Ecto neural progenitor cell (in vitro differentiated cells): ENCODE data around the gene KANK3.
"Not testable (repeated sequence)": the region's sequence is repeated elsewhere in the genome, so short reads cannot be mapped to it uniquely, and the experiment has no call there.

Source experiments
- DNase-seq: peaks from one replicate; pipeline ENCODE4 v3.0.0-alpha.2; 2018; ENCODE audit warnings: low spot score

KANK3 gene

DNA sequence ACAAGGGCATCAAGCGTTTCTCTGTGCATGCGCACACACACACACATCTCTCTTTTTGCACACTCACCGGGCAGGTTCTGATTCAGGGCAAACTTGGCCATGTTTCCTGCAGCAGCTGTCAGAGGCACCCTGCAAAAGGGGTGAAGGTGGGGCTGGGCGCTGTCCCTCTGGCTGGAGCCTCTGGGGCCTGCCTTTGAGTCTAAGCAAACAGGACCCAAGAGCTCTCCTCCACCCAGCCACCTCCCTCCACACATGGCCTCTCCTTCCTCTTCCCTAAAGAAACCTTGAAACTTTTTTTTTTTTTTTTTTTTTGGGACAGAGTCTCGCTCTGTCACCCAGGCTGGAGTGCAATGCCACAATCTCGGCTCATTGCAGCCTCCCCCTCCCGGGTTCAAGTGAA is 5.3 kb downstream of the KANK3 start:
- no peak for DNase-seq

DNA sequence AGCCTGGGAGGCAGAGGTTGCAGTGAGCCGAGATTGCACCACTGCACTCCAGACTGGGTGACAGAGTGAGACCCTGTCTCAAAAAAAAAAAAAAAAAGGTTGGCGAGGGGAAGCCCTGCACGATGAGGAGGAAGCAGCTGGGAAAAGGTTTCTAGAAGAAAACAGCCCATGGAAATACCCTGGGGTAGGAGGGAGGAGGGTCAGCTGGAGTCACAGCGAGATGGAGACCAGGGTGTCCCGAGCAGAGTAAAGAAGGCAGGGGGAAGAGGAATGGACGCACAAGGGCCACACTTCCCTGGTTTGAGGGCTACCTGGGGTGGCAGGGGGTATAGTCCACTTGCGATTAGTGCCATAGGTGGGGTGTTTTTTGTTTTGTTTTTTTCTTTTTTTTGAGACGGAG is 6.4 kb downstream of the KANK3 start:
- no peak for DNase-seq

DNA sequence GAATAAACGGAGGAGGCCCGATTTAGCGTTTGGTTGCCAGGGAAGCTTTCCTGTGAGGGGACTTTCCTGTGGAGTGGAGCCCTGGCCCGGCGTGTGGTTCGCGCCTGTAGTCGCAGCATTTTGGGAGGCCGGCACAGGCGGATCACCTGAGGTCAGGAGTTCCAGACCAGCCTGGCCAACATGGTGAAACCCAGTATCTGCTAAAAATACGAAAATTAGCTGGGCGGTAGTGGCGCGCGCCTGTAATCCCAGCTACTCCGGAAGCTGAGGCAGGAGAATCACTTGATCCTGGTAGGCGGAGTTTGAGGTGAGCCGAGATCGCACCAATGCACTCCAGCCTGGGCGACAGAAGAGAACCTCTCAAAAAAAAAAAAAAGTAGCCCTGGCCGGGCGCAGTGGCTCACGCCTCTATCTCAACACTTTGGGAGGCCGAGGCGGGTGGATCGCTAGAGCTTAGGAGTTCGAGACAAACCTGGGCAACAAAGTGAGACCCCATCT is 6.9 kb downstream of the KANK3 start:
- DNase-seq: no peak

DNA sequence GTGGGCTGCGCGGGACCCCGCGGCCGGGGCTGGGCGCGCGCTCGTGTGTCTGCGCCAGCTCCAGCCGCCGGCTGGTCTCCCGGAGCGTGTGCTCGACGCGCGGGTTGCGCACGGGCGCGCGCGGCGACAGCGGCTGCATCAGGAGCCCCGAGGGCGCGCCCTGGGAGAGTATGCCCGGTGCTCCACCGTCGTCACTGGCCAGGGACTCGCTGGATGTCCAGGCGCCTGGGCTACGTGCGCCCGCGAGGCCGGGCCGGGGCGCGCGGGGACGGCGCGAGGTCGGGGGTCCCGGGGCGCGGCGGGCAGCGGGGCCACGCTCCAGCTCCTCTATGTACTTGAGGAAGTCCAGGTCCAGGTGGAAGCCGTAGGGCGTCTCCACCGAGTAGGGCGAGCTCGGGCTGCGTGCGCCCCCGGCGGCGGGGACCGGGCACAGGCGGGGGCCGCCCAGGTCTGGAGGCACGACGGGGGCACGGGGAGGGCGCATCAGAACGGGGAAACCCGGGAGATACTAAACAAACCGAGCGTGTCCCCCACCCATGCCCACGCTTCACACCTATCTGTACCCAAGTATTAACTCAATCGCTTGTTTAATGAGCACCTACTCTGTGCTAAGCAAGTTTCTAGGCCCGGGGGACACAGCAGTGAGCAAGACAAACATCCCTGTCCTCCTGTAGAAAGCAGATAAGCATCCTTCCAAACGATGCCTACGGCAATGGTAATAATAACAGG is 7.6 kb downstream of the KANK3 start:
- peak; percentile 70 for DNase-seq

DNA sequence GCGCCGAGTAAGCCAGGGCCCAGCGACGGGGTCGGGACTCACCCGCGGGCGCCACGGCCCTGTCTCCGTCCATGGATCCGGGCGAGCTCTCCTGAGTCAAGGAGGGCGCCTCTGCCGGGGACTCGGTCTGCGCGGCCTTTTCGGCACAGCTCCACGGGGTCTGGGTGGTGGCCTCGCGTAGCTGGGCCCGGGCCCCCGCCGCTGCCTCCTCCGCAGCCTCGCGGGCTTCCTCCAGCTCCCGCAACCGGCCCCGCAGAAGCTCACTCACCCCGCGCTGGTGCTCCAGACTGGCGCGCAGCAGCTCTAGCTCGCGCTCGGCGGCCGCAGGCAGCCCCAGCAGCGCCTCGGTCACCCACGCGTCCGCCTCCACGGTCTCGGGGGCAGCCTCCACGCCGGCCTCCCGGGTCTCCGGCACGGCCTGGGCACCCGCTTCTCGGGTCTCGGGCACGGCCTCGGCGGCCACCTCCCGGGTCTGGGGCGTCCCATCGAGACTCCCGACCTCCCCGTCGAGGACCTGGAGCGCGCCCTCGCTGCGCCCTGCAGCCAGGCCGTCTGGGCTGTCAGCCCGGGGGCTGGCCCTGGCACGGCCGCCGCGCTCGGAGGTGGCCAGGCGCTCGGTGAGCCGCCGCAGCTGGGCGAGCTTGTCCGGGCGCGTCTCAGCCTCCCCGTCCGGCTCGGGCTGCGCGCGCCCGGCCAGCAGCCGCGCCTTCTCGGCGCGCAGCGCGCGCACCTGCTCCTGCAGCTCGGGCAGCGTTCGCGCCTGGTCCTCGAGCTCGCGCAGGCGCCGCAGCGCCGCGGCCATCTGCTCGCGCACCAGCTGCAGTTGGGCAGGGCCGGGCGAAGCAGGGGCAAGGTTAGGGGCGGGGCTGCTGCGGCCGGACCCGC is 8.4 kb downstream of the KANK3 start:
- peak; percentile 82 for DNase-seq

DNA sequence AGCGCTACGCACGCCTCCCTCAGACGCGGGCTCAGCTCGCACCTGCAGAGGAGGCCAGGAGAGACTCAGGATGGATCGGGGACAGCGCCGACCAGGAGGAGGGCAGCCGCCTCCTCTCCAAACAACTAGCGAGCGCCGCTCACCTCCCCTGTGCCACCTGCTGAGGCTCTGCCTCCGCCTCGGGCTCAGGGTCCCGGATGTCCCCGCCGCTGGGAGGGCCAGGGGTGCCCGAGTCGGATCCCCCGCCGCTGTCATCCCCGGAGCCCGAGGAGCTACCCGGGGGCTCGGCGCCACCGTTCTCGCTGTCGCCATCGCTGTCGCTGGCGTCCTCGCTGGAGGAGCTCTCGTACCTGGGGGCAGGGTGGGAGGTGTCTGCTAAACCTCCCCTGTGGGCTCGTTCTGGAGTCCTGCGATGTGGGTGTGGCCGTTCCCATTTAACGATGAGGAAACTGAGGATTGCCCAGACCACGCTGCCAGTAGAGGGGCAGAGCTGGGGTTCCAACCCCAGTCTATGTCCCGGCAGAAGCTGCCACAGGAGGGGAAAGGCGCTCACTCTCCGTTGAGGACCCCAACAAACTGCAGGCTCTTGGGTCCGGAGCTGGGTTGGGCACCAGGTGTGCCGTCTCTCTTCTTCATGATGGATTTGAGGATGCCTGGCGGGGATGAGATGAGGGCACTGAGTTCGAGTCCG is 9.2 kb downstream of the KANK3 start:
- peak; percentile 59 for DNase-seq

DNA sequence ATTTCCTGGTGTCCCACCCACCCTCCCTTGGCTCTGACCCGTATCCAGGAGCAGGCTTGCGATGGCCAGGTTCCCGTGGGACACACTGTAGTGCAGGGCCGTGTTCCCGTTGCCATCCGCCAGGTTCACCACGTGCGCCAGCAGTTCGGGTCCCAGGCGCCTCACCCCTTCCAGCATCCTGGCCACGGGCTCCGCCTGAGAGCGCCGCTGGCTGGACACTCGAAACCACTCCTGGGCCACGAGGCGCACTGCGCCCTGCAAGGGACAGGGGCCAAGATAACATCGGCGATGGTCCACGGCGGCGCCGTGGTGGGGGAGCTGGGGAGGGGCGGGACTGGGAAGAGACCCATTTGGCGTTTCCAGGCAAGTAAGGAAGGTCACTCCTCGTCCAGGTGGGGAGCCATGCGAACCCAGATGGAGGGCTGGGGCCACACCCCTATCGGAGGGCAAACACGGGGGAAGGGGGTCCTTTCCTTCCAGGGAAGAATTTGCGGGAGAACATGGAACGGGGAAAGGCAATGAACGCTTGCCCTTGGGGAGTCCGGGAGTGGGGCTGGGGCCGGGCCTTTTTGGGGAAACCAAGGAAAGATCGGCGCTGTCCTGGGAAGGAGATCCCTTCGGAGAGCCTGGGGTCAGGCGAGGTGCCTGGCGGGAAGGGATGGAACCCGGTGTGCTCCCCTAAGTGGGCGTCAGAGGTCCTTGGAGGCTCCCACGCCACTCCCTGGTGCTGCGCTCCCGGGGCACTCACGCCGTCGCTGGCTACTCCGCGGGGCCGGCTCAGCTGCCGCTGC is 9.9 kb downstream of the KANK3 start:
- DNase-seq: no peak

DNA sequence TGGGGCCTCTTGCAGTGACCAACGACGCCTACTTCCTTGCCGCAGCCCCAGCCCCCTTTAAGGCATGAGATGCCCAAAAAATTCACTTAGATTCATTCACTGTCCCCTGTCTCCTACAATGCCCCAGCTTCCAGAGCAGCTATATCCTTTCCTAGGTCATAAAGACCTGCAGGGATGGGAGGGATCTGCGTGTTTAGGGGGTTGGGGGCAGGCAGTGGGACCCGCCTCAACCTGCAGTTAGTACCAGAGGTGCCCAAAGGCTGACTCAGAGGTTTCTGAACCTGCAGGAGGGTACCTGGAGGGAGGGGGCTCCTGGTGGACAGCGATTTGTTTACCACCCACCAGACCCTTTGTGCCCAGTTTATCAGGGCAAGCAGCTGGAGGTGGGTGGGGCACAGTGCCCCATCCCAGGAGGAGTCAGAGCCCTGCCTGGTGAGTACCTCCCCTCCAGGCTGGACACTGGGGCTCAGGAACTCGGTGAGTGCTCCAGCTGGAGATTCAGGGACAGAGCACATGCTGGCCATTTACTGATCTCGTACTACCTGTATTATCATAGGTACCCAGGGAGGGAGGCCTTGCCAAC is 11.7 kb downstream of the KANK3 start:
- DNase-seq: no peak

DNA sequence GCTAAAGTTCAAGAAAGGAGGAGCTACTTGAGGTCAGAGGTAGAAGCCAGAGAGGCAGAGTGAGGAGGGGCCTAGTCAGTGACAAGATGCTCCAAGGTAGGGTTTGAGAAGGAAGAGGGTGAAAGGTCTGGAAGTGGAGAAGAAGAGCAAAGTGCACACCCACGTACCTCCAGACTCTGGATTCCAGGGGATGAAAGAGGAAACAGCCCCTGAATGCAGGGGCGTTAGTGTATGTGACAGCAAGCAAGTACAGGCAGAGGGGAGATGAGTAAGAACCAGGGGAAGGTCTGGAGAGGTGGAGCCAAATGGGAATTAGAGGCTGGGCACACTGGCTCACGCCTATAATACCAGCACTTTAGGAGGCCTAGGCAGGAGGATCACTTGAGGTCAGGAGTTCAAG is 13.1 kb downstream of the KANK3 start:
- DNase-seq: no peak

DNA sequence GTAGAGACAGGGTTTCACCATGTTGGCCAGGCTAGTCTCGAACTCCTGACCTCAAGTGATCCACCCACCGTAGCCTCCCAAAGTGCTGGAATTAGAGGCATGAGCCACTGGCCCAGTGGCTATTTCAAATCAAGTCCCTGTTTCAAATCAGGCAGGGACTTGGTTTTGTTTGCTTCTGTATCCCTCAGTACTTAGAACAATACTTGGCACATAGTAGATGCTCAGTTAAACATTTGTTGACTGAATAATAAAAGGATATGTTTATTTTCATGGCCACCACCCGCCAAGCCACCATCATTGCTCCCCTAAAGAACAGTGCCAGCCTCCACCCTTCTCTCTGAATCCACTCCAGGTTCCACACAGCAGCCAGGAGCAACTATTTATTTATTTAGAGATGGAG is 17.6 kb downstream of the KANK3 start:
- no peak for DNase-seq

DNA sequence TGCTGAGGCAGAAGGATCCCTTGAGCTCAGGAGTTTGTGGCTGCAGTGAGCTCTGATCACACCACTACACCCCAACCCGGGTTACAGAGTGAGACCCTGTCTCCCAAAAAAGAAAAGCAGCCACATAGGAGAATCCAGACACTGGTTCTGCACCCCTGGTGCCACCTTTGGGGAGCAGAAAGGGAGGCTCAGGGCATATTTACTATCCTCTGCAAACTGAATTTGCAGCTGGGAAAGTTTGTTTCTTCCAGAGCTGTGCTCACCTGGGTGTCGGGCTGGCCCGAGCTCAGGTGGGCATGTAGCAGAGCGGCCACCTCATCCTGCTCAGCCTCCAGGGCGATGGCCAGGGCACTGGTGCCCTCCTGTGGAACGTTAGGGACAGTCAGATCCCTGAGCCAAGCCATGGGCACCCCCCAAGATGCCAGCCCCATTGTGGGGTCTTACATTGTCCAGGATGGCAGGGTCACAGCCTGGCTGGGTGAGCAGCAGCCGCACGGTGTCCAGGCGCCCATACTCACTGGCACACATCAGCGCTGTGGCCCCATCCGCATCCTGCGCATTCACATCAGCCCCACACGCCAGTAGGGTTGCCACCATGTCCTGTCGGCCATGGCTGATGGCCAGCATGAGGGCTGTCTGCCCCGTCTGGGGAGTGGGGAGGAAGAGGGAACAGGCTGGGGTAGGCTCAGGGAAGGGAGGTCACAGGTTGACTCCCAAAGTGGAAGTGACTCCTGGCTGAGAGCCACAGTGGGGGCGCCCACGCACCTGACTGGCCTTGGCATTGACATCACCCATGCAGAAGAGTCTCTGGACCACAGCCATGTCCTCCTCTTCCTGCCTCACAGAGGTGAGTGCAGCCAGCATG is 18.6 kb downstream of the KANK3 start:
- DNase-seq: no peak

DNA sequence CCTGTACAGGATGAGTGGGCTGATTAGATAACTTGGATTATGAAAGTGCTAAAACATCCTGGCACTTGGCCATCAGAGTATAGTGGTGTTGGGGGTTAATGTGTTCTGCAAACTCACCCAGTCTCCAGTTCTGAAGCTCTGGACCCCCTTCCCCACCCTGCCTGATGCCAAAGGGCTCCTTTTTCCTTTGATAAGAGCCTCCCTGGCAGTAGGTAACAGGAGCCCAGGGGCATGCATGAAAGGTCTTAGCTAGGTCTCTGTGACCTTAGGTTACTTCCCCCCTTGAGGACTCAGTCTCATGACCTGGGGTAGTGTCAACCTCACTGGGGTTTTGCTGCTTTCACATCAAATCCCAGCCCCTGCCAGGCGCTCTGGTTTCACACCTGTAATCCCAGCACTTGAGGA is 19.3 kb downstream of the KANK3 start:
- DNase-seq: no peak

DNA sequence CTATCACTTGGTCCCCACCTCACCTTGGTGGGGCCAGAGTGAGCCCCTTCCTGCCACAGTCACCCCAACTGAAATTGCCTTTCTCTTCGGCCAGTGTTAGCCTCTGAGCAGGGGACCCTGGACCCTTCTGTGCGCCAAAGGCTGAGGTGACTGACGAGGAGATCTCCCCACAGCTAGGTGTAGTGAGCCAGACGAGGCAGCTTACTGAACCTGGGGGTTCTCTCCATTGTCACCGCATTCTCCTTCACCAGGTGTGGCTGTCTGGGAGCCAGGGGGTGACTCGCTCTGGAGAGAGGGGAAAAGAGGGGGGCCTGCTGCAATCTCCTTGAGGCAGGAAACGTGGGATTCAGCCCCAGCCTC is 20.4 kb downstream of the KANK3 start:
- DNase-seq: no peak

DNA sequence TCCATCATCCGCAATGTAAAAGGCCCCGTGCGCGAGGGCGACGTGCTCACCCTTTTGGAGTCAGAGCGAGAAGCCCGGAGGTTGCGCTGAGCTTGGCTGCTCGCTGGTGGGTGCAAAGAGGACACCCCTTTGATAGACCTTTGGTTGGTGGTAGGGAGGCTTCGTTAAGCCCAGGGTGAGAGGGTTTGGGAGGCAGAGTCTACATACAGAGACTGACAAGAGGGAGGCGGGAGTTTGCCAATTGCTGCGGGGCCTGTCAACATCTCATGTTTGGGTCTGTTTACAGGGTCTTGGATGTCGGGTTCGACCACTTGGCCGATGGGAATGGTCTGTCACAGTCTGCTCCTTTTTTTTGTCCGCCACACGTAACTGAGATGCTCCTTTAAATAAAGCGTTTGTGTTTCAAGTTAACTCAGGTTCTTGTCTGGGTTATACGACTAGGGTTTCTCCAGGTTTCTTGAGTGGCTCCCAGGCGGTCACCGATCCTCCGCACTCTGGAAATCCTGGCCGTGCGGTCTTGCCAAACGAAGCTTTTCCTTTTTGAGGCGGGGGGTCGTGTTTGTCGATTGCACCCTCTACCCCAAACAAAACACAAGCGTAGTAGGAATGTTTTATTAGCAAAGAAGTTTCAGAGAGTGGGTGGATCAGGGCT is 20.9 kb downstream of the KANK3 start:
- DNase-seq: no peak

DNA sequence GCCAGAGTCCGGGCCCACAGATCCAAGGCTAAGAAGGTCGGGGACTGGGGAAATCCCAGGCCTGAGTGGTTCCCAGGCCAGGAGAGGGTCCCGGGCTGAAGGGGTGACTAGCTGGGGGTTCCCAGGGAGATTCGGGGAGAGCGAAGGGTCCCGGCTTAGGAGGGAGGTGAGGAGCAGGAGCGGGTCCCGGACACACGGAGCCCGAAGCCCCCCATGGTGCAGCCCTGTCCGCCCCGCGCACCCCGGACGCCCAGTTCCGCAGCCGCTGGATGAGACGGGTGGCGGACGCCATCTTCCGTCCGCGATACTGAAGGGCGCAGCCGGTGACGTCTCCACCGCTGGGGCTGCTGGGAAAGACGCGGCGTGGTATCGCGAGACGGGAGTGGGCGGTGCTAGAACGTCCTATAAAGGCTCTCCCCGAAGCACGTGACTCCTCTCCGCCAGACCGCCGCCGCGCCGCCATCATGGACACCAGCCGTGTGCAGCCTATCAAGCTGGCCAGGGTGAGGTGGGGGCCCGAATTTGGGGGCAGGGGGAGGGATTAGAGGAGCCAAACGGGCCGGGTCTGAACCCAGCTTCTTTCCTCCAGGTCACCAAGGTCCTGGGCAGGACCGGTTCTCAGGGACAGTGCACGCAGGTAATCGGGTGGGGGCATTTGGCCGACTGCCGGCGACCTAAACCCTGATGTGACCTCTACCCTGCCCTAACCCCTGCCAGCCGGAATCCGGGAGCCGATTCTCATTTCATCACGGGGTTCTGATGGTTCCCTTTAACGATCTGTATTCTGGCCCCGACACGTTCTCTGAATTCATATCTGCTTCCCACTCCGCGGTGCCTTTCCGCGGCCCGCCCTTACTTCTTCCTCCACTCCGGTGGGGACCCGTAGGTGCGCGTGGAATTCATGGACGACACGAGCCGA is 21.7 kb downstream of the KANK3 start, which contains the start of the genes NDUFA7 and RPS28:
TSS of gene NDUFA7 (minus strand) at position 309 of the 919 bp plus-strand sequence. CDS start at position 292, 17 bp downstream.
TSS of gene RPS28 (plus strand) at position 430 of the 919 bp plus-strand sequence. CDS start at position 465, 35 bp downstream.
- DNase-seq: peak; percentile 98

DNA sequence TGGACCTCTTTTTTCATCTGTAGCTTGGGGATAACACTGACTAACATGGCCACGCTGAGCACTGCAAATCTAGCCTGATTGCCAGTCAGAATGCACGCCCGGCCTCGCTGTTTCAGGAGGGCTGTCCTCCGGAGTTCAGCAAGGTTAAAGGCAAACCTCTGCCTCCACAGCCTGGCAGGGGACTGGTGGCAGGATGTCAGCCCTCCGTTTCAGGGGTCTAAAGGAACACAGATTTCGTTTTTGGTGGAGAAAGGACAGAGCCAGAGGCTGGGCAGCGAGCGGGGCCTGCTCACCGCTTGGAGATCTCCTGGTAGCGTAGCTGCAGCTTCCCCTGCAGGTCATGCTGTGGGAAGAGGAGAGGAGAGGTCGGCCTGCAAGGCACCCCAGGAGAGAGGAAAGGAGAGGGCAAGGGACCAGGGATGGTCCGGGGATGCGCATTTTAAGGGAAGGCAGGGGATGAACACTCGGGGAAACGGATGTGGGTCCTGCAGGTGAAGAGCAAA is 22.4 kb downstream of the KANK3 start:
- DNase-seq: no peak

DNA sequence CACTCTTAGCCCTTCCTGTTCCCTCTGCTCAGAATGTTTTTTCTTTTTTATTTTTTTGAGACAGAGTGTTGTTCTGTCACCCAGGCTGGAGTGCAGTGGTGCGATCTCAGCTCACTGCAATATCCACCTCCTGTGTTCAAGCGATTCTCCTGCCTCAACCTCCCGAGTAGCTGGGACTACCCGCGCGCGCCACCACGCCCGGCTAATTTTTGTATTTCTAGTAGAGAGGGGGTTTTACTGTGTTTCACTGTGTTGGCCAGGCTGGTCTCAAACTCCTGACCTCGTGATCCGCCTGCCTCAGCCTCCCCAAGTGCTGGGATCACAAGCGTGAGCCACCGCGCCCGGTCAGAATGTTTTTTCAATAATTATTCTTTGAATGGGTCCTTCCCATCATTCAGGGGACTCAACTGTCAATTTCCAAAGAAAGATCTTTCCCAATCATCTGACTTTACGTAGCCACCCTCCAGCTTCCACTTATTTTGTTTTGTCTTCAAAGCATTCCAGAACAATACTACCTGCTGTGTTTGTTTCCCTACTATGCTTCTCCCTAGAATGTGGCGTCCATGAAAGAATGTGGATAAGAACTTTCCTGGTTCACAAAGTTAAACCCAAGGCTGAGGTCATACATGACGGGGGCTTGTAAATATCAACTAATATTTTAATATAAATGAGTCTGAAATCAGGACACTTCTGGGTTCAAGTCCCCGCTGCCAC is 23.1 kb downstream of the KANK3 start:
- DNase-seq: no peak

DNA sequence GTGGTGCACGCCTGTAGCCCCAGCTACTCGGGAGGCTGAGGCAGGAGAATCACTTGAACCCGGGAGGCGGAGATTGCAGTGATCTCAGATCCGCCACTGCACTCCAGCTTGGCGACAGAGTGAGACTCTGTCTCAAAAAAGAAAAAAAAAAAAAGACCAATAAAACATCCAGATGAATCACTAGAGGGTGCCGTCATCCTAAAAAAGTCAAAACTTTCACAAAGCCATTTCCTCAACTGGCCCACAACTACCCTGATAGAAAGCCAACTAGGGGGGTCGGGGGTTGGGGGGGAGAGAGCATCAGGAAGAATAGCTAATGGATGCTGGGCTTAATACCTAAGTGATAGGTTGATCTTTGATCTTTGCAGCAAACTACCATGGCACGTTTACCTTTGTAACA is 24.2 kb downstream of the KANK3 start:
- not testable (repeated sequence) for DNase-seq
